ENCODE measurements around the gene NAA35.
"Not testable (repeated sequence)": the region's sequence is repeated elsewhere in the genome, so short reads cannot be mapped to it uniquely, and the experiment has no call there.

The NAA35 gene

GRCh38 chr9:86043586-86043985, 102.6 kb downstream of the NAA35 start:
- no peak overlapping the region for H3K4me3 ChIP-seq (ENCODE audit: low read depth, low read length)
- in situ Hi-C loops (cut with HindIII; ENCODE audit: low sequenced_read_pairs) = no loop called here
- TF ChIP-seq, protein P1, sequence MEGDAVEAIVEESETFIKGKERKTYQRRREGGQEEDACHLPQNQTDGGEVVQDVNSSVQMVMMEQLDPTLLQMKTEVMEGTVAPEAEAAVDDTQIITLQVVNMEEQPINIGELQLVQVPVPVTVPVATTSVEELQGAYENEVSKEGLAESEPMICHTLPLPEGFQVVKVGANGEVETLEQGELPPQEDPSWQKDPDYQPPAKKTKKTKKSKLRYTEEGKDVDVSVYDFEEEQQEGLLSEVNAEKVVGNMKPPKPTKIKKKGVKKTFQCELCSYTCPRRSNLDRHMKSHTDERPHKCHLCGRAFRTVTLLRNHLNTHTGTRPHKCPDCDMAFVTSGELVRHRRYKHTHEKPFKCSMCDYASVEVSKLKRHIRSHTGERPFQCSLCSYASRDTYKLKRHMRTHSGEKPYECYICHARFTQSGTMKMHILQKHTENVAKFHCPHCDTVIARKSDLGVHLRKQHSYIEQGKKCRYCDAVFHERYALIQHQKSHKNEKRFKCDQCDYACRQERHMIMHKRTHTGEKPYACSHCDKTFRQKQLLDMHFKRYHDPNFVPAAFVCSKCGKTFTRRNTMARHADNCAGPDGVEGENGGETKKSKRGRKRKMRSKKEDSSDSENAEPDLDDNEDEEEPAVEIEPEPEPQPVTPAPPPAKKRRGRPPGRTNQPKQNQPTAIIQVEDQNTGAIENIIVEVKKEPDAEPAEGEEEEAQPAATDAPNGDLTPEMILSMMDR (IDR thresholded peaks at IDR 0.05; ENCODE audit: low read depth, low read length) = no peak
- DNase-seq (ENCODE audit: low read depth, low spot score) = no peak

GRCh38 chr9:86043999-86044398, 103.1 kb downstream of the NAA35 start:
- no peak for DNase-seq (ENCODE audit: low read depth, low spot score)
- TF ChIP-seq, protein P1 (IDR thresholded peaks at IDR 0.05; ENCODE audit: low read depth, low read length) = no peak
- in situ Hi-C loops (cut with HindIII; ENCODE audit: low sequenced_read_pairs) = no loop called here
- H3K4me3 ChIP-seq (ENCODE audit: low read depth, low read length) = no peak overlapping the region

- TF ChIP-seq, protein P1 (IDR thresholded peaks at IDR 0.05; ENCODE audit: low read depth, low read length) = no peak
- DNase-seq (ENCODE audit: low read depth, low spot score) = no peak
- H3K4me3 ChIP-seq (ENCODE audit: low read depth, low read length) = no peak overlapping the region
- in situ Hi-C loops (cut with HindIII; ENCODE audit: low sequenced_read_pairs) = no loop called here
Measured at GRCh38 chr9:86045654-86046053, 104.7 kb downstream of the NAA35 start.

DNA sequence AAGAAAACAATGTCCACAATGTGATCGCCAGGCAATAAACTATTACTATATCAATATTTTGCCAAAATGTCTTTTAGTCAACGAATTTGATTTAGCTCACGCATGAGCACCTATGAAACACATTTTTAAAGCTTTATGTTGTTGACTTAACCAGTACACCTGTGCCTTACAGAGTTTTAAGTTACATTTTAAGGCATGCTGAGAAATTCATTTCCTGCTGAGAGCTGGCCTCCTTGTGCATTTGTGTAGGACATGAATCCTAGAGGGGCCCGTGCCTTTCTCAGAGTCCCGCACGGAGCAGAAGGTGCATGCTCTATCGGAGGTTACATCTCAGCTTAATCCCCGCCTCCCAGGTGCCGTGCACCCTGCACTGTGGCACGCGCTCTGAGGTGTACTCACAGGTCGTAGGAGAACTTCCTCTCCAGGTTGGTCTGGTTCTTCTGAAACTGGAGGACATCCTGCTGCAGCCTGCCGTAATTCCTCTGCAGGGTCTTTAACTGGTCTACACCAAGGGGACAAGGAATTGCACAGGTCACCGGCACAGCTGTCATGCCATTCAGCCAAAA, 105.2 kb downstream of the NAA35 start:
- in situ Hi-C loops (cut with HindIII; ENCODE audit: low sequenced_read_pairs) = no loop called here
- DNase-seq (ENCODE audit: low read depth, low spot score) = no peak
- TF ChIP-seq, protein P1 (IDR thresholded peaks at IDR 0.05; ENCODE audit: low read depth, low read length) = no peak
- H3K4me3 ChIP-seq (ENCODE audit: low read depth, low read length) = no peak overlapping the region

DNA sequence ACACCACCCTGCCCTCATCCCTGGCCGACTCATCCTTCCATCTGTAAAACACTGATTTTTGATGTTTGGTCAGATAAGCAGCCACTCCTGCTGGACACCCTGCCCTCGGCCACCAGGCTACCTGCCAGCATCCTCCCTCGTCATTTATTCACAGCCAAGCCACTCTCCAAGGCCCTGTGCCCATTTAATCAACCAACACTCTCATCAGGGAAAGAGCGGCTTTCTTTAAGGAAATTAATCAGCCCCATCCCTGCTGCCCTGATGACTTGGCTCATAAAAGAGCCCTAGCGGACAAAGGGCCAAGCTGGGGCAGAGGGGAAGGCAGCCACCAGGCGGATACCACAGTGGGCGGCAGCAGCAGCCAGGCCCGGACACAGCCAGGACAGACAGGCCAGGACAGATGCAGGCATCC, 106.0 kb downstream of the NAA35 start:
- in situ Hi-C loops (cut with HindIII; ENCODE audit: low sequenced_read_pairs) = no loop called here
- TF ChIP-seq, protein P1 (IDR thresholded peaks at IDR 0.05; ENCODE audit: low read depth, low read length) = no peak
- H3K4me3 ChIP-seq (ENCODE audit: low read depth, low read length) = no peak overlapping the region
- DNase-seq (ENCODE audit: low read depth, low spot score) = no peak

GRCh38 chr9:86047361-86047760, 106.4 kb downstream of the NAA35 start:
- no peak for DNase-seq (ENCODE audit: low read depth, low spot score)

GRCh38 chr9:86048018-86048742, 107.2 kb downstream of the NAA35 start:
- in situ Hi-C loops (cut with HindIII; ENCODE audit: low sequenced_read_pairs); DNase-seq (ENCODE audit: low read depth, low spot score); H3K4me3 ChIP-seq (ENCODE audit: low read depth, low read length): not testable (repeated sequence)

More at GRCh38 chr9:86047361-86047760, 106.4 kb downstream of the NAA35 start:
- no peak overlapping the region for H3K4me3 ChIP-seq (ENCODE audit: low read depth, low read length)
- TF ChIP-seq, protein P1 (IDR thresholded peaks at IDR 0.05; ENCODE audit: low read depth, low read length) = no peak
- in situ Hi-C loops (cut with HindIII; ENCODE audit: low sequenced_read_pairs) = no loop called here
